Mononuclear cell (primary cell): ENCODE results near the gene GJA5. TPM values are rescaled to one million over a fixed set of nuclear protein-coding genes. Genes with fewer than 3 reads are reported as not detected.

Experiments
- H3K27me3 ChIP-seq: 2 replicates; pipeline ENCODE4 v1.6.0; 2011; ENCODE audit warnings: low read length, control low read depth; ENCODE audit not compliant: insufficient read depth
- H3K4me1 ChIP-seq: 2 replicates; pipeline ENCODE4 v1.5.1; 2011; ENCODE audit warnings: mild to moderate bottlenecking, low read length, control low read depth; ENCODE audit not compliant: insufficient read depth
- H3K4me3 ChIP-seq: 2 replicates; pipeline ENCODE4 v1.5.1; 2011; ENCODE audit warnings: mild to moderate bottlenecking, low read length, moderate library complexity
- H3K9me3 ChIP-seq: 2 replicates; pipeline ENCODE4 v1.5.1; 2011; ENCODE audit warnings: low read depth, mild to moderate bottlenecking, control low read depth, low read length
- total RNA-seq: library from RNA; depleted of rRNA; stranded (reverse); fragments of >200 nt; gene quantifications from one replicate; pipeline ENCODE4 v1.2.3, GENCODE V29; 2012

GJA5 gene
- total RNA-seq, 1 donor: under 0.01 TPM

DNA sequence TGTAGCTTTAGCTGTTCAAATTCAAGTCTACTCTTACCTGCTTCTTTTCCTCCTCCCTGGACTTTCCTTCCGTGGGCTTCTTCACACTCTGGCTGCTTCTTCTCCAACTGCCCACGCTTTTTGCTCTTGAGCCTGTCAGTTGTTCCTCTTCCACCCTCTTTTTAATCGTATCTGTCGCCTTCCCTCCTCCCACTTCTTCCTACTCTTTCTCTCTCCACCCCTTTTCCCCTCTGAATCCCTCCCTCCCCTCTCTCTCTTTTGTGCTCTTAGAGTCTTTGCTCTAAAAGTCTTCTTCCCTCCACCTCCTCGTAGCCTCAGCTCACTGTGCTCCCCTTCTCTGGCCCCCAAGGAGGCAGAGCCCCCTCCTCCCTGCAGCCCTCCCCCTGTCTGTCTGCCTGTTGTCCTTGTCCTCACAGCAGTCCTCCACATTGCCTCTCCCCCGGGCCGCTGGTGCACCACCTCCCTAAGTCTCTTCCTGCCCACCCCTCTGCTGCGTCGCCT, 12.9 kb upstream of the GJA5 start:
- Histone ChIP-seq H3K27me3 (no peaks in the 10 kb centered on the region), H3K9me3 (no peaks in the 10 kb centered on the region), H3K4me3 (no peak overlapping the region), H3K4me1 (no peaks in the 10 kb centered on the region)

DNA sequence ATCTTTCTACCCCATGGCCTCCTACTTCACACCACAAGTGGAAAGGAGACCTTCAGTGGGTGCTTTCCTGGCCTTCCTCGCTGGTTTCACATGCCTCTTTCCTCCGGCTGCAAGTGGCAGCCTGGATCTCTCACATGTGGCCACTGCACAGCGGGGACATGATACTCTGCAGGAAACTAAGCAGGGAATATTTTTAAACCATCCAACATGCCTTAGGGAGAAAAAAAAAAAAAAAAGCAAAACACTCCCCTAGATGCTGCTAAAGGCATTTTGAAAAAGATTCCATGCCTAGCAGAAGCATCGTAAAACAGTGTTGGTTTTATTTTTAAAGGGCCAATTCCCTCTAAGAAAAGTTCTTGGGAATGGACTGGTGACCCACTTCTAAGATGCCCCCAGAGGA, 12.2 kb upstream of the GJA5 start:
- no peaks in the 10 kb centered on the region for H3K27me3 ChIP-seq
- no peaks in the 10 kb centered on the region for H3K9me3 ChIP-seq
- H3K4me3 ChIP-seq: no peak overlapping the region
- no peaks in the 10 kb centered on the region for H3K4me1 ChIP-seq

DNA sequence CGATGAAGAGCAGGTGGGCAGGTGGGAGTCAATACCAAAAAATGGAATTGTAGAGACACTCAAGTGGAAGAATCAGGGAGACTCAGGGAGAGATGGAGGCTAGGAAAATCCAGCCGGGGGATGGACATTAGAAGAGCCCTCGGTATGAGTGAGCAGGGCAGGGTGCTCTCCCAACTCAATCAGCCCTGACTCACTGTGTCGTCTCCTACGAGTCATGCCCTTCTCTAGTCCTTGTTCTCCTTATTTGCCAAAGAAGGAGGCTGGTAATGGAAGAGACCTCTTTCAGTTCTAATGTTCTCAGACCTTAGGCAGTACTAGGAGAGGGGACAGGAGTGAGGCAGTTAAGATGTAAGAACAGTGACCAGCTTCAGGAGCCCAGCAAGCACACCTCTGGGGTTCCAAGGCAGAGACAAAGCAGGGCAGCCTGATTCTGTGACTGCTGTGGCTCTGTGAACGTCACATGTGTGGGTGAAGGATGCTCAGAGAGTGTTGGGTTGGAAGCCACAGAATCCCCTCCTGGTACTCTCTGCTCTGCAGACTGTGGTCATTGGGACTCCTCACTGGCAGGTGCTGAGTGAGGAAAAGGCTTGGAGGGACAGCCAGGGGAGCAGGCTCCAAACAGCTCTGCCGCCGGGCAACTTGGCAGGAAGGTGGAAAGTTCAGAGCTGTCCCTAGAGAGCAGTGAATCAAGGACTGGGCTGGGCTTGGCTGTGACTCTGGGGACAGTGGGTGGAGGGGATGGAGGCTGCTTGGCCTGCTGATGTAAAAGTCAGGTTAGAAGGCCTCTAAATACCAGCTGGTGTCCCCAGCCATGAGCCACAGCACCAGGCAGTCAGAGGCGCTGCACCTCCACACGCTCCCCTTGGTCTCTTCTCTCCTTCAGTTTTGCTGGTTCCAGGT, 11.1 kb upstream of the GJA5 start:
- H3K4me3 ChIP-seq: no peak overlapping the region
- no peaks in the 10 kb centered on the region for H3K4me1 ChIP-seq
- no peaks in the 10 kb centered on the region for H3K27me3 ChIP-seq
- no peaks in the 10 kb centered on the region for H3K9me3 ChIP-seq

DNA sequence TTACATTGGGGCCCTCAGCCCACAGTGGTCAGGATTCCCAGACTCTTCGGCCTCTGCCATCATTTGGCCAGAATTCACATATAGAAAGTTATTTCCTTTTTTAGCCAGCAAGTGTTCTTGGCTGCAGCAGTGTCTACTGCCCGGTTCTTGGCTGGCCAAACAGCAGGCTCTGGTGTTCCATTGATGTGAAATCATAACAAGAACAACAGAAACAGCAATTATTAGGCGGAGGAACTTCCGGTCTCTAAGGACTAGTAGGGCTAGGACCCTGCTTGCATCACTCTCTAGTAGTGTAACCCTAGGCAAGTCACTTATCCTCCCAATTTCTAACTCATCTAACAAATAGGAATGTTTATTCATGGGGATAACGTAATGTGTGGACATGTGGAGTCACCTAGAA, 8.7 kb upstream of the GJA5 start:
- Histone ChIP-seq H3K4me1 (no peaks in the 10 kb centered on the region), H3K27me3 (no peaks in the 10 kb centered on the region), H3K9me3 (no peaks in the 10 kb centered on the region), H3K4me3 (no peak overlapping the region)

DNA sequence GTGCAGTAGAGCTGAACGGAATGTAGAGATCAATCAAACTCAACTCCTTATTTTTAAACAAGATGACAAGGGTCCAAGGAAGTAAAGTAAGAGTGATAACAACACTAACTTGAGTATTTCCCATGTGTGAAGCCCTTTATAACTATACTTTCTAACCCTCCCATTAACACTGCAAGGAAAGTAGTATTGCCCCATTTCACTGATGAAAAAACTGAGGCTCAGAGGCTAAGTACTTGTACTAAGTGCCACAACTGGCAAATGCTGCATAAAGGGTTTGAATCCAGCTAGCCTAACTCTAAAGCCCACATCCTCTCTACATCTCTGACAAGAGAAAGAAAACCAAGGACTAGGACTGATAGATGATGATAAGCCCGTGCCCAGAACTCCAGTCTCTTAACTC, 8.2 kb upstream of the GJA5 start:
- H3K27me3 ChIP-seq: no peaks in the 10 kb centered on the region

DNA sequence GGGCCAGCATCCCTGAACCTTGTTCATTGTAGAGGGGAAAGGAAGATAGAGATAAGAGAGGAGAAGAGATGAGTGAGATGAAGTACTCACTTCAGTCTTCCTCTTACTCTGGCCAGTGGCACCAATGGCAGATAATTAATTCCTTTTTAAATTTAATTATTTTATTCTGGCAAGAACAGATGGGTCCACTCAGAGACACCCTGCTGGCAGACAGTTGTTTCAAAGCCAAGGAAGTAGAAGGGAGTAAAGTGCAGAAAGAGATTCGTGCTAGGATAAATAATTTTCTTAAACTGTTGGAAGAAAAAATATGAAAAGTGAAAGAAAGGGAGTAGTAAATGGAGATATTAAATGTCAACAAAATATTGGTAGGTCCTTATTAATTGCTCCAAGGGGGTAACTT, 7.7 kb upstream of the GJA5 start:
- Histone ChIP-seq H3K4me1 (no peaks in the 10 kb centered on the region), H3K27me3 (no peaks in the 10 kb centered on the region), H3K9me3 (no peaks in the 10 kb centered on the region), H3K4me3 (no peak overlapping the region)

More for the DNA sequence above, 8.2 kb upstream of the GJA5 start:
- Histone ChIP-seq H3K4me3 (no peak overlapping the region), H3K4me1 (no peaks in the 10 kb centered on the region), H3K9me3 (no peaks in the 10 kb centered on the region)

DNA sequence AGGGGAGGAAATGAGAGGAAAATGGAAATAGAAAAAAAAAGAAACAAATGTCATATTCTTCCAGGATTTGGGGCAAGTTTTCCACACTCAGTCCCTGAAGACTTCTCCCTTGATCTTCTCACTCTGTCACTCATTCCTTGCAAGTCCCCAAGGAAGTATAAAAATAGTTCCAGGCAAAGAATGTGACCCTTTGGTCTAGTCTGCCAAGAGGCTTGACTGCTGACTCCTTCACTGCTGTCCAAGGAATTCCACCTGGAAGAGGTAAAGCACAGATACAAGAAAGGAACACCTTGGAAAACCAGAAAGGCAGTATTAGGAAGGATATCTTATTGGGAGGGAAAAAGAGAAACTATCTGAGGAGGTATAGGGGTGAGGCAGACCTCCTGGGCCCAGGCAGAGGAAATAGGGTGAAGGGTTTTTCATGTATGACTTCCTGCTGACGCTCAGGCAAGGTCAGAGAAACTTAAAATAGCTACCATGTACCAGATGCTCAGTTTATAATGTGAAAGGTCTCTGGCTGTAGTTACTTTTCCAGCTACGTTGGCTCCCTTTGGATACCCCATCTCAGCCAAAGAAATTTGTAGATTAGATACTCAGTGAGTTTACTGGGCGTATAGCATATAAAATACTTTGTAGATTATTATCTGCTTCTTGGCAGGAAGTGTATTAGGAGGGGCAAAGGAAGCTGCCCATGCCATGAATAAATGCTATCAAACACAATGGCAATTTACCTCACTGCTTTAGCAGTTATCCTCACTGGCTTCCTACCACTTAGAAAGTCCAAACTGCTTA, 2.0 kb upstream of the GJA5 start:
- H3K4me3 ChIP-seq: no peak overlapping the region
- no peaks in the 10 kb centered on the region for H3K27me3 ChIP-seq
- H3K9me3 ChIP-seq: no peaks in the 10 kb centered on the region
- peaks cover 5% of the 10 kb centered on the region for H3K4me1 ChIP-seq

DNA sequence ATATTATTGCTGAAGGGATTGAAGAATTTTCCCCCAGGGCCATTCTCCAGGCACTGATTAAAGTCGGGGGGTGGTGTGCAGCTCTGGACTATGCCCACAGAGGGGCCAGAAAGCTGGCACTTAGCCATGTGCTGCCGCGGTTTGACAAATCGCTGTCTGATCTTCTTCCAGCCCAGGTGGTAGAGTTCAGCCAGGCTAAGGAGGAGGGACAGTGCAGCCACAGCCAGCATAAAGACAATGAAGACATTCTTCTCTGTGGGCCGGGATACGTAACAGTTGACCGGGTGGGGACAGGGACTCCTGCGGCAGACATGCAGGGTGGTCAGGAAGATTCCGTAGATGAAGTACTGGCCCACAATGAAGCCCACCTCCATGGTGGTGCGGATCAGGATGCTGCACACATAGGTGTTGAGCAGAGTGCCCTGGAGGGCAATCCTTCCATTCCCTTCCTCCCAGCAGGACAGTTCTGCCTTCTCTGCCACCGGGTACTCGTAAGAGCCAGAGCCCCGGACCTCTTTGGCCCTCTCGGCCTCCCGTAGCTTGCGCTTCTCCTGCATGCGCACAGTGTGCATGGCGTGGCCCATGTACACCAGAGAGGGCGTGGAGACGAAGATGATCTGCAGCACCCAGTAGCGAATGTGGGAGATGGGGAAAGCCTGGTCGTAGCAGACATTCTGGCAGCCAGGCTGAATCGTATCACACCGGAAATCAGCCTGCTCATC, 1.9 kb downstream of the GJA5 start:
- Histone ChIP-seq H3K9me3 (no peaks in the 10 kb centered on the region), H3K4me3 (no peak overlapping the region), H3K27me3 (no peaks in the 10 kb centered on the region), H3K4me1 (peaks cover 5% of the 10 kb centered on the region)

DNA sequence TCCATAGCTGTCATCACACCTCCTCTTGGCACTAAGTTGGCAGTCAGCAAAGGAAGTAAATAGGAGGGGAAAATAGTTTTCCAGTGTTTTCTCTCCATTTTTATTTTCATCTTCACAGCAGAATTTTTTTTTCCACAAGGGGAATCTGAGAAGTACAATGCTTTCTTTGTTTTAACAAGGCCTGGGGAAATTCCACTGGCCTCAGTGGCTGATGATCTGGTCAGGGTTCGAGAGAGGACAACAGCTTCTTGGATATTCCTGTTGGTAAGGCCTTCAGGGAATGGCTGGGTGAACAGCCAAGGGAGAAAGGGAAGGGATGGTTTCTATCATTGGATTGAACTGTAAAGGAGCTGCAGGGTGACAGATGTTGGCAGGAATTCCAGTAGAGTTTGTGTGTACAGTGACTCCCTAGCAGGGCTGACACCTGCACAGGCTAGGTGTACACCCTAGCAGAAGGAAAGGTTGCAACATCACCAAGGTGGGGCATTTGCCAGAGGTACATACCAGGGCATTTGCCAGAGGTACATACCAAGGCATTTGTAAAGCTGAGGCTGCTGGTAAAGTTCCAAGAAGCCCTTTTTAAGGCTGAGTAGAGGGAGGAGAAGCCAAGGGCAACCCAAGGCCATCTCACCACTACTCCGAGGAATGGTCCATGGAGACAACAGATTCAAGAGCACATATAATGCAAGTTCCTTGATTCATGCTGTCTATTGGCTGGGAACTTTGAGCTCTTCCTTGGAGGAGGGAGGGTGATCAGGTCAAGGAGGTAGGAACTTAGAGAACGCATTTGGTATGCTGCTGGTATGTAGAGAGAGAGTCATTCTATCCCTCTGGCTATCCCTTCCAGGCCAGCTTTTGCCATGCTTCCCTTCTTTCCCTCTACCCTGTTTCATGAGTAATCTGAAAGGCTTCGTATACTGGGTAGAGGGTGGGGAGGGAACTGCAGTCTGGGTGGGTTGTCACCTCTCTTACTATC, 3.1 kb downstream of the GJA5 start:
- peaks cover 3% of the 10 kb centered on the region for H3K4me1 ChIP-seq
- no peaks in the 10 kb centered on the region for H3K9me3 ChIP-seq
- H3K27me3 ChIP-seq: no peaks in the 10 kb centered on the region
- H3K4me3 ChIP-seq: no peak overlapping the region

DNA sequence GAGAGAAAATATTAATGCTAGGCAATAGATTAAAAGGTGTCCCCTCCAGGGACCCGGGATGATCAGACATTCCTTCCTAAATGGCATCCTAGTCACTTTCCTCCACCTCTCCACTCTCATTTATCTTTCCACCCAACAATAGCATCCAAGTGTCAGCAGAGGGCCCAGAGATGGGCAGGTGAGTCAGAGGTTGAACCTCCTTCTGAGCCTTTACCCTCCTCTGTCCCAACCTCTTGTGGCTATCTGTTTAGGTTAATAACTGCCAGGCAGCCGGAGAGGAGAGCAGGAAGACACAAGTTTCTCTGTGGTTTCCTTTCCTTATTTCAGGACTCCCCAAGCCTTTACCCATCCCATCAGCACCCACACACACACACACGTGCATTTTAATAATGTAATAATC, 4.1 kb downstream of the GJA5 start:
- Histone ChIP-seq H3K9me3 (no peaks in the 10 kb centered on the region), H3K27me3 (no peaks in the 10 kb centered on the region), H3K4me3 (no peak overlapping the region), H3K4me1 (no peaks in the 10 kb centered on the region)

DNA sequence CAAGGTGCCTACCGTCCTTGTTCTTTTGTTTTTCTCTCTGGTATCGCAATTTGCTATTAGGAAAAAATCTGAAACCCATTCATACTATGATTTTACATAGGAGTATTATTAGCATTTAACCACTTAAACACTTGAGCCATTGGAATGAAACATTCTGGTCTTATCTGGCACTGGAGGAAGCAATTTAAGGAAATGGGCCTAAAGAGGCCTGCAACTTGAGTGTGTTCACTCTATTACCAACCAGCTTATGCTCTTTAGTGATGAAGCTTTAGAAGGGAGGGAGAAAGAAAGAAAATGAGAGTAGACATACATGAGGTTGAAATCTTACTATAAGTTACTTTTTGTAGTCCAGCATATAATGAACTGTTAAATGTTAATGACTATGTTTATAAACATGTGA, 5.7 kb downstream of the GJA5 start:
- no peaks in the 10 kb centered on the region for H3K27me3 ChIP-seq
- no peak overlapping the region for H3K4me3 ChIP-seq
- H3K9me3 ChIP-seq: no peaks in the 10 kb centered on the region
- no peaks in the 10 kb centered on the region for H3K4me1 ChIP-seq

DNA sequence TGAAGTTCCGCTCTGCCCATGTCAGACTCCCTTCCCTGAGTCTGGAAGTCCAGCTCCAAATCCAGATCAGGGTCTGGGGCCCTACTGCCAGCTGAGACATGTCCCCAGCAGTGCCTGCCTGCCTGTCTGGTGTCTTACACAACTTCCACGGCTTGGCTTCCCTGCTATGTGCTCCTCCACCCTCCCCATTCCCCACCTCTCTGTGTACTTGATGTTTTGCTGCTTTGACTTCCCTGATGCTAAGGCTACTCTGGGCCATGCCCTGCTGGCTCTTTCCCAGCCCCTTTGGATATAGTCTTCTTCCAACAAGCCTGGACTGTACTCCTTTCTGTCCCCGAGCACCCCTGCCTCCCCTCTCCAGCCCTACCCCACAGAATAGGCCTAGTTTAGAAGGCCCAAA, 7.3 kb downstream of the GJA5 start:
- no peaks in the 10 kb centered on the region for H3K27me3 ChIP-seq
- no peaks in the 10 kb centered on the region for H3K9me3 ChIP-seq
- H3K4me3 ChIP-seq: no peak overlapping the region
- H3K4me1 ChIP-seq: no peaks in the 10 kb centered on the region

DNA sequence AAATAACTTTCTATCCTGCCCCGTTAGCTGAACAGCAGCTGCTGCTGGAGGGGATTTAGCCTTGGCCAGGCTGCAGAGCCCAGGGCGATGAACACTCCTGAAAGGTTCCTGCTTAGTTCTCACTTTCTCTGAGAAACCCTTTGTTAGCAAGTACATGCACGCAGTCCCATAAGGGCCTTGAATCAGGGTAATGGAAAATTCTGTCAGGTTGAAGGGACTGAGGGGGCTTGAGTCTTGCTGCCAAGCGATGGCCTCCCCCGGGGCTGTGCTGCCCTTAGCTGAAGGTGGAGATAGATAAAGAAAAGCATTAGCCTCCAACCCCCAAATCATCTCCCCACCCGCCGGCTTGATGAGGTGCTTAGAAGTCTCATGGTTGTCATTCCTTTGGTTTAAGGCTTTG, 7.9 kb downstream of the GJA5 start:
- H3K4me3 ChIP-seq: no peak overlapping the region
- no peaks in the 10 kb centered on the region for H3K27me3 ChIP-seq
- H3K4me1 ChIP-seq: no peaks in the 10 kb centered on the region
- no peaks in the 10 kb centered on the region for H3K9me3 ChIP-seq

DNA sequence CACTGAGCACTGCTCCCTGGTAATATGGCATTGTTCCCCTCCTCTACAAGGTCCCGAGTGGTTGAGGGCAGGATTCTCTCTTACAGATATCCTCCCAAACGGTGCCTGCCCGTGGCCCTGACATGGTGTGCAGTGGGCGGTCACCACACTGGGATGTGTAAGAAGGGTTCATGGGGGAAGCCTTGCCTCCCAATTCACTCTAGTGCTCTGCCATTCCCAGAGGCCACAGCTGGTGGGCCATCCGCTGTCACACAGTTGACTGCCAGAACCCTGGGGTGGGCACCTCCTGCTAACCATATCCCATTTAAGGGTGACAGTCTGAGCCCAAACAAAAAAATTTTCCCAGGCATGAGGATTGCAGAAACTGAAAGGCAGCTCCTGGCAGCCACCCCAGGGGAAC, 9.1 kb downstream of the GJA5 start:
- Histone ChIP-seq H3K27me3 (no peaks in the 10 kb centered on the region), H3K4me1 (no peaks in the 10 kb centered on the region), H3K9me3 (no peaks in the 10 kb centered on the region), H3K4me3 (no peak overlapping the region)
